Activated naive CD4-positive, alpha-beta T cell treated with anti-CD3 and anti-CD28 coated beads for 36 hours (primary cell): Measurements from ENCODE around the gene CDC25C. TPM values are rescaled to one million over a fixed set of nuclear protein-coding genes. Genes with fewer than 3 reads are reported as not detected.
"Not testable (repeated sequence)": the region's sequence is repeated elsewhere in the genome, so short reads cannot be mapped to it uniquely, and the experiment has no call there.

ENCODE experiments used
- CTCF ChIA-PET: fragments of 350-600 bp; sonication (Branson Sonifier 250); formaldehyde crosslinking; loops from one replicate; lab custom pipeline; 2021; ENCODE audit warnings: antibody characterized with exemption; lab: Charles Lee
- DNase-seq: peaks from one replicate; pipeline ENCODE4 v3.0.0-alpha.2; 2020
- H3K27ac Mint-ChIP-seq: one replicate; pipeline ENCODE4 v1.8.0; 2021; ENCODE audit warnings: mild to moderate bottlenecking, mixed read lengths
- H3K27me3 Mint-ChIP-seq: one replicate; pipeline ENCODE4 v1.8.0; 2021; ENCODE audit warnings: low read depth, mixed read lengths
- H3K36me3 Mint-ChIP-seq: one replicate; pipeline ENCODE4 v1.8.0; 2021; ENCODE audit warnings: low read depth, mixed read lengths
- H3K4me1 Mint-ChIP-seq: one replicate; pipeline ENCODE4 v1.8.0; 2021; ENCODE audit warnings: low read depth, mixed read lengths
- H3K4me3 Mint-ChIP-seq: one replicate; pipeline ENCODE4 v1.8.0; 2021; ENCODE audit warnings: mild to moderate bottlenecking, moderate library complexity, mixed read lengths
- H3K9me3 Mint-ChIP-seq: one replicate; pipeline ENCODE4 v1.8.0; 2021; ENCODE audit warnings: mixed read lengths
- intact Hi-C: fragments of 100-400 bp; cut with micrococcal nuclease; formaldehyde crosslinking; loops from one replicate; pipeline ENCODE4 v1.15.1; 2023
- total RNA-seq, 2 experiments: library from RNA; stranded (reverse); gene quantifications; one replicate each; pipeline ENCODE4 v1.2.3, GENCODE V29; 2021

CDC25C gene
- total RNA-seq, 2 experiments from 2014 or later, result 23.2 to 26.6 TPM

DNA sequence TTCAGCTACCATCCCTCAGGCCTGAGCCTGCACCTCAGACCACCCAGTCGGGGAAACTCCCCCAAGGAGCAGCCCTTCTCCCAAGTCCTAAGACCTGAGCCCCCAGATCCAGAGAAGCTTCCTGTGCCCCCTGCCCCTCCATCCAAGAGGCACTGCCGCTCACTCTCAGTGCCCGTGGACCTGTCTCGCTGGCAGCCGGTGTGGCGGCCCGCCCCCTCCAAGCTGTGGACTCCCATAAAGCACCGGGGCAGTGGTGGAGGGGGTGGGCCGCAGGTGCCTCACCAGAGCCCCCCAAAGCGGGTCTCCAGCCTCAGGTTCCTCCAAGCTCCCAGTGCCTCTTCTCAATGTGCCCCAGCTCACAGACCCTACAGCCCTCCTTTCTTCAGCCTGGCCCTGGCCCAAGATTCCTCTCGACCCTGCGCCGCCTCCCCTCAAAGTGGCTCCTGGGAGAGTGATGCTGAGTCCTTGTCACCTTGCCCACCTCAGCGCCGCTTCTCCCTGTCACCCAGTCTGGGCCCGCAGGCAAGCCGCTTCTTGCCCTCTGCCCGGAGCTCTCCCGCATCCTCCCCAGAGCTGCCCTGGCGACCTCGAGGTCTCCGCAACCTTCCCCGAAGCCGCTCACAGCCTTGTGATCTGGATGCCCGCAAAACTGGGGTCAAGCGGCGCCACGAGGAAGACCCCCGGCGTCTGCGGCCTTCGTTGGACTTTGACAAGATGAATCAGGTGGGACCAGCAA, 13.5 kb upstream of the CDC25C start:
- peaks cover 10% of the 10 kb centered on the region for H3K4me1 Mint-ChIP-seq
- DNase-seq, result no peak
- CTCF ChIA-PET, result interaction anchor here (0.7 to 1.5 kb wide), 3 partner anchors 10 to 181 kb away, joined by 3 read pairs; no protein-coding TSS in a partner anchor
- intact Hi-C loops, result no loop called here
- no peaks in the 10 kb centered on the region for H3K9me3 Mint-ChIP-seq
- no peak overlapping the region for H3K27ac Mint-ChIP-seq
- no peaks in the 10 kb centered on the region for H3K27me3 Mint-ChIP-seq
- peaks cover 25% of the 10 kb centered on the region for H3K36me3 Mint-ChIP-seq
- no peak overlapping the region for H3K4me3 Mint-ChIP-seq

DNA sequence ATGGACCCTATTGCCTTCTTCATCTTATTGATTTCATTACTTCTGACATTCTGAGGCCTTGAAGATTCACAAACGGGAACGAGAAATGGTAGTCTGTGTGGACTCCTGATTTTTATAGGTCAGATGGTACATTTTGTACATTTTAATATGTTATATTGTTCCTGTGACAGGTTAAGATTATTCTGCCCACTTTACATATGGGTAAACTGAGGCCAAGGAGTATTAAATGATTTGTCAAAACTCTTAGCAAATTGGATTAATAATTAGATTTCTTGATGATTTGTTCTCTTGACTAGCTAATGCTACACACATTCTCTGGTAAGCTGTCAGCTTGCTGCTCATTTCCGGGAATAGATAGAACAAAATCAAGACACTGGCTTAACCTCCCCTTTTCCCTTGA, 8.4 kb upstream of the CDC25C start:
- H3K27me3 Mint-ChIP-seq, result no peaks in the 10 kb centered on the region
- H3K4me3 Mint-ChIP-seq, result peak overlapping the region; percentile 14
- no peak for DNase-seq
- intact Hi-C loops, result no loop called here
- H3K27ac Mint-ChIP-seq, result no peak overlapping the region
- H3K36me3 Mint-ChIP-seq, result peaks cover 9% of the 10 kb centered on the region
- CTCF ChIA-PET, result interaction anchor here (0.6 to 8.0 kb wide), 6 partner anchors 8 to 164 kb away, joined by 3 to 176 read pairs (median 4); partner anchors contain the start of gene KDM3B
- no peaks in the 10 kb centered on the region for H3K9me3 Mint-ChIP-seq
- peaks cover 27% of the 10 kb centered on the region for H3K4me1 Mint-ChIP-seq

- Mint-ChIP-seq H3K36me3 (peaks cover 8% of the 10 kb centered on the region), H3K27ac (peak overlapping the region; percentile 86), H3K9me3 (no peaks in the 10 kb centered on the region), H3K27me3 (no peaks in the 10 kb centered on the region), H3K4me3 (peak overlapping the region; percentile 87), H3K4me1 (peaks cover 27% of the 10 kb centered on the region)
- intact Hi-C loops, result loop anchor here (5.0 to 10.0 kb wide), 2 partner anchors 68 to 955 kb away; partner anchors contain the start of gene MATR3
- no peak for DNase-seq
- CTCF ChIA-PET, result interaction anchor here (0.8 to 8.0 kb wide), 5 partner anchors 9 to 165 kb away, joined by 3 to 176 read pairs (median 4); partner anchors contain the start of gene KDM3B
Measured at GRCh38 chr5:138339464-138339863, 7.9 kb upstream of the CDC25C start.

DNA sequence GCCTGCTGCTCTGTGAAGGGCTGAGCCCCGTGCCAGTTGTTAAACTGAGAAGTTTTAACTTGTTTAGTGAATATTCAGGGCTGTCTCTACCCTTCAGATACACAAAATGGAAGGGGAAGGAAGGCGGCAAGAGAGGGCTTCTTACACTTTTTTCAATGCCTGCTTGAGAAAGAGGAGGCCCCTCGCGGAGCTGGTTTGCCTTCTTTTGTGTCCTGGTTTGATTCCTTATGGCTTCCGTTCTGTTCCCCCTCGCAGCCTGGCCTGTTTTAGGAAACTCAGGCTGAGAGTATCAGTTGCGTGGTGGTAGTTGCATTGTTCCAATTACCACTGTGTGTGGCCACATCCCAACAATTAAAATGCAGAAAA, 7.5 kb upstream of the CDC25C start:
- H3K27ac Mint-ChIP-seq, result peak overlapping the region; percentile 86
- peak overlapping the region; percentile 87 for H3K4me3 Mint-ChIP-seq
- H3K27me3 Mint-ChIP-seq, result no peaks in the 10 kb centered on the region
- DNase-seq, result peak; percentile 12
- no peaks in the 10 kb centered on the region for H3K9me3 Mint-ChIP-seq
- CTCF ChIA-PET, result interaction anchor here (0.8 to 8.0 kb wide), 5 partner anchors 8 to 165 kb away, joined by 3 to 176 read pairs (median 4); partner anchors contain the start of gene KDM3B
- intact Hi-C loops, result loop anchor here (5.0 to 10.0 kb wide), 2 partner anchors 68 to 956 kb away; partner anchors contain the start of gene MATR3
- peaks cover 27% of the 10 kb centered on the region for H3K4me1 Mint-ChIP-seq
- peaks cover 6% of the 10 kb centered on the region for H3K36me3 Mint-ChIP-seq

GRCh38 chr5:138338411-138339090, 6.9 kb upstream of the CDC25C start:
- H3K27me3 Mint-ChIP-seq, result no peaks in the 10 kb centered on the region
- peak; percentile 26 for DNase-seq
- CTCF ChIA-PET, result interaction anchor here (0.5 to 8.0 kb wide), 2 partner anchors 14 to 125 kb away, joined by 3 to 176 read pairs; partner anchors contain the start of gene KDM3B
- intact Hi-C loops, result loop anchor here (1.0 to 10.0 kb wide), 6 partner anchors 14 to 956 kb away; partner anchors contain the start of genes CDC23, EGR1, ETF1 and KDM3B
- H3K27ac Mint-ChIP-seq, result peak overlapping the region; percentile 86
- H3K4me3 Mint-ChIP-seq, result peak overlapping the region; percentile 87
- H3K9me3 Mint-ChIP-seq, result no peaks in the 10 kb centered on the region
- H3K4me1 Mint-ChIP-seq, result peaks cover 27% of the 10 kb centered on the region
- peaks cover 6% of the 10 kb centered on the region for H3K36me3 Mint-ChIP-seq

DNA sequence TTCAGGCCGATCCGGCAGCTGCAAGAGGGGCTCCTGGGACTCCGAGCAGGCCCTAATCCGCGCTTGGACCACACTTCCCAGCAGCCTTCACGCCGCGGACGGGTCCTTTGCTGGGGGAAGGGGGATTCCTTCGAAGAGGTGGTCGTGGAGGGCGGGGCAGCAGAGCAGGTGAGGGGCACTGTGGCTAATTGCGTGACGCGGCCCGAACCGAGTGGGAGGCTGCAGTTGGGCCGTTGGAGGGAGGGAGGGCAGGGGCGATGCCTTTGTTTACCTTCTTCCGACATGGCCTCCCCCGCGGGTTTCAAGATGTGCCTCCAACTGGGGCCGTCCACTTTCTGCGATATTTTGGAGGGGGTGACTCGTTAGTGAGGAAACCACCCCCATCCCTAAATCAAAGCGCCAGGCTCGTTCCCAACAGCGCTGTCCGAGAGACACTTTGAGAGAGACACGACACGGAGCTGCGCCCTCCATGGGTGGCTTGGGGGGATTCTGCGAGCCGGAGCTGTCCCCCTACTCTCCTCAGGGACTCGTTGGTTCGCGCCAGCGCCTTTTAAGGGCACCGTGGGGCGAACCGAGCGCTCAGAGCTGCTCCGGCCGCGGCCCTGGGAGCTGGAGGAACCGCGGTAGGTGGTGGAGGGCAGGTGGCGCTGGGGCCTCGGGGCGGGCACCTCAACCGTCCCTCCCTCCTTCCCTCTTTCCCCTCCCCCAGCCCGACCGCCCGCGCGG, 6.2 kb upstream of the CDC25C start, which contains the start of gene FAM53C:
FAM53C (plus strand) TSS at position 582 of the 726 bp plus-strand sequence. CDS start 3,070 bp downstream, outside the sequence.
- Mint-ChIP-seq H3K27me3 (no peaks in the 10 kb centered on the region), H3K36me3 (peaks cover 4% of the 10 kb centered on the region), H3K4me3 (peak within 1 kb of the TSS; percentile 87), H3K9me3 (no peaks in the 10 kb centered on the region), H3K27ac (peak within 1 kb of the TSS; percentile 98), H3K4me1 (peaks cover 27% of the 10 kb centered on the region)
- peak; percentile 91 for DNase-seq
- intact Hi-C loops, result loop anchor here (1.0 to 10.0 kb wide), 7 partner anchors 14 to 957 kb away; partner anchors contain the start of genes CDC23, EGR1, ETF1 and HSPA9
- CTCF ChIA-PET, result interaction anchor here (0.5 to 8.0 kb wide), 2 partner anchors 14 to 125 kb away, joined by 3 to 176 read pairs; partner anchors contain the start of gene KDM3B

GRCh38 chr5:138336952-138337684, 5.5 kb upstream of the CDC25C start:
- H3K9me3 Mint-ChIP-seq, result no peaks in the 10 kb centered on the region
- peak; percentile 83 for DNase-seq
- H3K4me1 Mint-ChIP-seq, result peaks cover 28% of the 10 kb centered on the region
- intact Hi-C loops, result loop anchor here (2.0 to 10.0 kb wide), 3 partner anchors 70 to 958 kb away; partner anchors contain the start of genes HSPA9 and MATR3
- peak overlapping the region; percentile 98 for H3K27ac Mint-ChIP-seq
- H3K27me3 Mint-ChIP-seq, result no peaks in the 10 kb centered on the region
- CTCF ChIA-PET, result interaction anchor here (8.0 kb wide), 1 partner anchor 15 kb away, joined by 176 read pairs; the partner anchor contains the start of gene KDM3B
- H3K4me3 Mint-ChIP-seq, result peak overlapping the region; percentile 87
- H3K36me3 Mint-ChIP-seq, result peaks cover 4% of the 10 kb centered on the region

DNA sequence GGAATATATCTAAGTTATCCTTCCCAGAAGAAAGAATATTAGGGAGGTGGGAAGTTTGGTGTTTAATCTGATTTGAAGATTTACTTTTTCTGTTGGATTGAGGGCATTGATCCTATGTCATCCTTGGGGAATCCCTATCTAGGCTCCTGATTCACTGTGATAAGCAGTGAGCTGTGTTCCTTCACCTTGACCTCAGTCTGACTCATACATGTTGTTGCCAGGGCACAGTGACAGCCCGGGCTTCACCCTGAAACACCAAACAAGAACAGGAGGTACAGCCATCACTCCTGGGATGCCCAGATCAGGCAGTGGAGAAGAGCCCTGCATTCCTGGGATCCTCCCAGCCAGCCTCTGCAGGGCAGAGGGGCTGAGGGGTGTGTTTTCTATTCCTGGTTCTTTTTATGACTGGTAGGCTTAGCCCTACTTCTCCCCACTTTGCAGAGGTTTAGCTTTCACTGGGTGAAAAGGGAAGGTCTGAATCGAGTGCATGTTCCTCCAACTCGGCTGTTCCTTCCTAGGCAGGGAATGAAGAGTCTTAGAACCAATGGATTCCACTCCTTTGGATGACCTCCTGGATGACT, 3.4 kb upstream of the CDC25C start:
- Mint-ChIP-seq H3K4me3 (no peak overlapping the region), H3K4me1 (peaks cover 24% of the 10 kb centered on the region), H3K9me3 (no peaks in the 10 kb centered on the region), H3K36me3 (no peaks in the 10 kb centered on the region), H3K27ac (no peak overlapping the region), H3K27me3 (no peaks in the 10 kb centered on the region)
- intact Hi-C loops, result loop anchor here (5.0 to 10.0 kb wide), 3 partner anchors 72 to 960 kb away; partner anchors contain the start of genes FAM13B and MATR3
- CTCF ChIA-PET, result interaction anchor here (5.4 kb wide), 1 partner anchor 18 kb away, joined by 90 read pairs; the partner anchor contains the start of gene KDM3B
- peak; percentile 21 for DNase-seq

DNA sequence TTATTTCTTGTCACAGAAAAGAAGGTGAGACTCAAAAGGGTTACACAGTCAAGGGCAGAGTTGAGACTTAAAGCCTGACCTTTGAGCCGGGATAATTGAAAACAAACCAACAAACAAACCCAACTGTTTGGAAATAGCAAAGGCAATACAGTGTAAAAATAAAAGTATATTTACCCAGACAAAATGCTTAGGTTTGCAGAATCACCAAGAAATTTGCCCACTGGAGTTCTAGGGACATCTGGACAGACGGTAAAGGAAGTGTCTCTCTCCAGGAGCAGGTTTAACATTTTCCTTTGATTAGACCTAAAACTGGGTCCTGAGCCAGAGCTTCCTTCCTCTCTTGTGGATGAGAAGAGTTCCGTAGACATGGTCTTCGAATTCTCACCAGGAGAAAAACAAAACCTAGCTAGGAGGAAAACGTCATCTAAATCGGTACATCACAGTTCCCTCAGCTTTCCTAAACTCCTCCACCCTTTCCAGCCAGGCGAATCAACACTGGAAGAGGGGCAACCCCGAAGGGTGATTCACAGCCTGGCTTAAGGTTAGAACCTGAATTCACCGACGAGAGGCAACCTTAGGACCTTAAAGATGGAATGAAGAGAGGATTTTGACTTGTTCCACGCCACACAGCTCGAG, 673 bp downstream of the CDC25C start:
- intact Hi-C loops, result loop anchor here (1.0 to 10.0 kb wide), 8 partner anchors 21 to 964 kb away; partner anchors contain the start of genes BRD8, CDC23, EGR1 and FAM13B
- CTCF ChIA-PET, result interaction anchor here (0.6 to 5.4 kb wide), 5 partner anchors 8 to 108 kb away, joined by 3 to 90 read pairs (median 3); partner anchors contain the start of gene KDM3B
- no peaks in the 10 kb centered on the region for H3K9me3 Mint-ChIP-seq
- peaks cover 8% of the 10 kb centered on the region for H3K4me1 Mint-ChIP-seq
- no peak for DNase-seq
- H3K4me3 Mint-ChIP-seq, result peak overlapping the region; percentile 81
- H3K27me3 Mint-ChIP-seq, result no peaks in the 10 kb centered on the region
- peak overlapping the region; percentile 83 for H3K27ac Mint-ChIP-seq
- no peaks in the 10 kb centered on the region for H3K36me3 Mint-ChIP-seq

DNA sequence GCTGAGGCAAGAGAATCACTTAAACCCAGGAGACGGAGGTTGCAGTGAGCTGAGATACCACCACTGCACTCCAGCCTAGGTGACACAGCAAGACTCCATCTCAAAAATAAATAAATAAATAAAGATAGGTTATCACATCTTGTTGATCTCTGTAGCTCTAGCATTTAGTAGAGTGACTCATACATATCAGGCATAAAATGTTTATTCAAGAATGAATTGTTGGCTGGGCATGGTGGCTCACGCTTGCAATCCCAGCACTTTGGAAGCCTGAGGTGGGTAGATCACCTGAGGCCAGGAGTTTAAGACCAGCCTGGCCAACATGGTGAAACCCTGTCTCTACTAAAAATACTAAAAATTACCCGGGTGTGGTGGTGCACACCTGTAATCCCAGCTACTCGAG, 13.4 kb downstream of the CDC25C start:
- intact Hi-C loops, H3K9me3 Mint-ChIP-seq, H3K4me3 Mint-ChIP-seq, H3K27me3 Mint-ChIP-seq, DNase-seq, H3K27ac Mint-ChIP-seq, H3K36me3 Mint-ChIP-seq, H3K4me1 Mint-ChIP-seq: not testable (repeated sequence)
- CTCF ChIA-PET, result interaction anchor here (0.6 to 0.8 kb wide), 2 partner anchors 34 to 214 kb away, joined by 3 to 4 read pairs; partner anchors contain the start of gene KDM3B
